Activated CD8-positive, alpha-beta memory T cell treated with anti-CD3 and anti-CD28 coated beads, Interleukin-2, amount 50 U/mL, for 1 hour (primary cell): ENCODE results near the gene USP4.
"Not testable (repeated sequence)": the region's sequence is repeated elsewhere in the genome, so short reads cannot be mapped to it uniquely, and the experiment has no call there.

Source experiments
- DNase-seq: peaks from one replicate; pipeline ENCODE4 v3.0.0-alpha.2; 2020; ENCODE audit errors: extremely low read depth

The USP4 gene

DNA sequence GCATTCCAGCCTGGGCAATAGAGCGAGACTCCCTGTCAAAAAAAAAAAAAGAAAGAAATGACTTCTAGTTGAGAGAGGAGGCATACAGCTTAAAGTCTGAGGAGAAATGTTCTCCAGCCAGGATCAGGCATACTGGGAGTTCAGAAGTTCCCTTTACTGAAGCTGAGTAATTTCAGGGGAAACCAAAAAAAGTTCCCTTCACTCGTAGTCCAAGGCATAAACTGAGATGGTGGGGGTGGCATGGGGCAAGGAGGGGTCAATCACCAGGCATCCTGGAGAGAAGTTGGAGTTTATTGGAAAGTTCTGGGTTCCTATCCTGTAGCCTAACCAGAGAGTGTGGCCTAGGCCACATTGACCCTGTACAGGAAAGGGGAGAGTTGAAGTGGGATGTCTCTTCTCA is 12.4 kb upstream of the USP4 start:
- DNase-seq = no peak

DNA sequence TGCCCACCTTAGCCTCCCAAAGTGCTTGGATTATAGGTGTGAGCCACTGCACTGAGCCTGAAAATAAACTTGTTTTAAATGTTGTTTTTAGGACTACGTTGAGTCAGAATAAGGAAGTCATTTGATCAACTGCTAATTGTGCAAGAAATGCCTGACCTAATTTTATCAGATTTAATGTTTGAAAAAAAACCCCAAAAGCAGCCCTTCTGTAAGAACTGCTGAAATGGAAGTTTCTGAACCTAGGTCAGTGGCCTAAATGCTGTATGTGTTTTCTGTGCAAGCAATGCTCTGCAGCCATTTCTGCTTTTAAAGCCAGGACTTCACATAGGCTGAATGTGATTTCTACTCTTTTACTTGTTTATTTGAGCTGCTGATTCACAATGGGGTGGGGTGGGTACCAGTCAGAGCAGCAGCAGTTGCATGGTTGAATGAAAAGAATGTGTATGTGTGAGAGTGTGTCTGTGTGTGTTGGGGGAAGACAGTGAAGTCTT is 11.7 kb upstream of the USP4 start:
- DNase-seq = no peak

DNA sequence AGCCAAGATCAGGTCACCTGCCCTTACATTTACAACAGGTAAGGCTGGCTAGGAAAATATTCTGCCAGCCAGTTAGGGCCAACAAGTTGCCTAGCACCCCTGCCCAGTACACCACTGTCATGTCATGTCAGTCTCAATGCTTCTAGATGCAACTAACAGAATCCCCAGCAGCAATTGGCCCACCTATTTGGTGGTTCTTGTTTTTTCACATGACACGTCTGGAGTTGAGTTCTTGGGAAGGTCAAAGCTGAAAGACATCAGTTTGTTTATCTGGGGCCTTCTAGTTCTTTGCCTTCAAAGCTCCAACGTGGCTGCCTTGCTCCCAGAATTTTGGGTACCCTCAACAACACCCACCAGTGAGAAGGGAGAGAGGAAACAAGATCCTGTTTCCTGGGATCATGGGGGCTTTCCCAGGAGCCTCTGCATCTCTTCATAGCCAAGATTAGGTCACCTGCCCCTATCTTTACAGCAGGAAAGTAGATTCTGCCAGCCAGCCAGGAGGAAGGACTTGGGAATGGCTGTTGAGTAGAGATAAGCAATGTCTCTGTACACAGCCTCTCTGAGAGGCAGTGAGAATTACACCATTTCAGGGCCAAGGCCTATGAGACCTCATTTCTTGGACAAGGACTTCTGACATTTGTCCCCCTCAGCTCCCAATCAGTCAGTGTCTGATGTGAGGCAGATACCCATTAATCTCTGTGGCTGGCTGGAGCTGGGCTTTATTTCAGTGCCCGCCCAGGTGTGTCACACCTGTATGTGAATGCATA is 9.7 kb upstream of the USP4 start:
- no peak for DNase-seq

DNA sequence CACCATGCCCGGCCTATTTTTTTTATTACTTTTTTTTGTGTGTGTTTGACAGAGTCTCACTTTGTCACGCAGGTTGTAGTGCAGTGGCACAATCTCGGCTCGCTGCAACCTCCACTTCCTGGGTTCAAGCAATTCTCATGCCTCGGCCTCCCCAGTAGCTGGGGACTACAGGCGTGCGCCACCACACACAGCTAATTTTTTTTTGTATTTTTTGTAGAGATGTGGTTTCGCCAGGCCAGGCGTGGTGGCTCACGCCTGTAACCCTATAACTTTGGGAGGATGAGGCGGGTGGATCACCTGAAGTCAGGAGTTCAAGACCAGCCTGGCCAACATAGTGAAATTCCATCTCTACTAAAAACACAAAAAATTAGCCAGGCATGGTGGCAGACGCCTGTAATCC is 8.5 kb upstream of the USP4 start:
- DNase-seq = not testable (repeated sequence)

DNA sequence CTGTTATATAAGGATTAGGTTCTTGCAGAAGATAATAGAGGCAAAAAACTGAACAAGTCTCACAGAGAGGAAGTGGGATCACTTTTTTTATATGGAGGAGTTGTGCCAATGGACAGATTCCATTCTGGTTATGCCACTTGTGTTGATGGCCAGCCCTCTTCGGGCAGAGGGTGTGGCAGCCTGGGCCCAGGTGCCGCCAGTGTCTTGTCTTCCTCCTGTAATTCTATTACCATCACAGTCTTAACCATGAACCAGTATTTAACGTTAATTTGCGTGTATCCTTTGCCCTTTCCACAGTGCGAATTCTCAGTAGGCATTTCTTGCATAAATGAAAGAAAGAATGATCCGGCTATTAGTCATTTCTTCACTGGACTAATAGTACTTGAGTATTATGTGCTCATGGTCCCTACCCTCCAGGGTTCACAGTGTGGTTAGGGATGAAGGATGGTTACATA is 7.0 kb upstream of the USP4 start:
- DNase-seq = no peak

DNA sequence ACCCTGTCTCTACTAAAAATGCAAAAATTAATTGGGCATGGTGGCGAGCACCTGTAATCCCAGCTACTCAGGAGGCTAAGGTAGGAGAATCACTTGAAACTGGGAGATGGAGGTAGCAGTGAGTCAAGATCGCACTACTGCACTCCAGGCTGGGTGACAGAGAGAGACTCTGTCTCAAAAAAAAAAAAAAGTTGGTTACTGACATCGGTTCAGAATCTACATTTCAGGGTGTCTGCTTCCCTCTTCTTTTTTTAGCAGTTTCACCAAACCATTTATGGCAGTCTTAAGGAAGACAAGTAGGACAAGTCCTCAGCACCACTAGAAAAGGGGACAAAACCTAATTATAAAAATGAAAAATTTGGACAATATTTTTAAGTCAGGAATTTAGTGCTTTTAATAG is 3.3 kb upstream of the USP4 start:
- DNase-seq = no peak

DNA sequence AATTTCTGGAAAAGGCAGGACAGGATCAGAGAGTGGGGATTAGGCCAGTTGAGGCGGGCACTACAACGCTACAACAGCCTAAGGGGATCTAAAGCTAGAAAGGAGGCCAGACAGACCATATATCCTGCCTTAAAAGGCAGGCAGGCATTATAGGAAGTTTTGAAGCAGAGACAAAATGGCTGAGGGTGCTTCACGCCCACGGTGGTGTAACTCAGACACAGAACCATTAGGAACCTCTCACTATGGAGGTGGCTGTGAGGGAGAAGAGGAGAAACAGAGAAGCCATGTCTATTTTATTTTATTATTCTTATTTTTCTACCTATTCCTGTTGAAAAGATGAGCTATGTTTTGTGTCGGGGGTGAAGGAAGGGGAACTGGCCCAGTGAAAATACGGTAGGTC is 2.1 kb upstream of the USP4 start:
- DNase-seq = no peak

DNA sequence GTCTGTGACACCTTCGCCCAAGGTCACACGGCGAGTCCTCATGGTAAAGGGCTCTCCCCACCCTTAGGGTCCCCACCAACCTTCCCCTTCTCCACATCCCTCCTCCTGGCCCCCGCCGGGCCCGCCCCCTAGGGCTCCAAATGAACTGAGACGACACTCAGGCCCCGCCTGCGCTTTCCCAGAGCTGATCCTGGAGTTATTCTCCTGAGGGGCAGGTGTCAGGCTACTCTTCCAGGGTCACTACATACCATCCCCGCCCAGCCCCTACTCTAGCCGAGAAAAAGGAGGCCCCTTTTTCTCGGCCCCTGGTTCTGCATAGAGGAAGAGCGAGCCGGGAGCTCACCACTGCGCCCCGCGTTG is 292 bp downstream of the USP4 start:
- no peak for DNase-seq

DNA sequence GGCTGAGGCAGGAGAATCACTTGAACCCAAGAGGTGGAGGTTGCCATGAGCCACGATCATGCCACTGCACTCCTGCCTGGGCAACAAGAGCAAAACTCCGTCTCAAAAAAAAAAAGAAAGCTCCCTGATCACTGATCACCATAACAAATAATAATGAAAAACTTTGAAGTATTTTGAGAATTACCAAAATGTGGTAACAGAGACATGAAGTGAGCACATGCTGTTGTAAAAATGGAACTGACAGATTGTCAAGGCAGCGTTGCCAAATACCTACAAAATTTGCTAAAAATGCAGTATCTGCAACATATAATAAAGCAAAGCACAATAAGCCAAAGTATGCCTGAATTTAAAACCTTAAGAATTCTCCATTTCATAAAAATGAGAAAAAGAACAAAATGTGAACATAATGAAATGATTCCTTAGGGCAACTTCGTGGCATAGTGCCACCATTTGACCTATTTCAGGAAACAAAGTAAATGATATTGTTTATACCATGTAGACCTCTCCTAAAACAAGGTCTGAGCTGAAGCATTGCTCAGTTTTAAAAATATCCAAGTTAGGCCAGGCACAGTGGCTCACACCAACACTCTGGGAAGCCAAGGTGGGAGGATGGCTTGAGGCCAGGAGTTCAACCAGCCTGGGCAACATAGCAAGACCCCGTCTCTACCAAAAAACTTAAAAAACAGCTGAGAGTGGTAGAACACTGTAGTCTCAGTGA is 5.8 kb downstream of the USP4 start:
- no peak for DNase-seq

DNA sequence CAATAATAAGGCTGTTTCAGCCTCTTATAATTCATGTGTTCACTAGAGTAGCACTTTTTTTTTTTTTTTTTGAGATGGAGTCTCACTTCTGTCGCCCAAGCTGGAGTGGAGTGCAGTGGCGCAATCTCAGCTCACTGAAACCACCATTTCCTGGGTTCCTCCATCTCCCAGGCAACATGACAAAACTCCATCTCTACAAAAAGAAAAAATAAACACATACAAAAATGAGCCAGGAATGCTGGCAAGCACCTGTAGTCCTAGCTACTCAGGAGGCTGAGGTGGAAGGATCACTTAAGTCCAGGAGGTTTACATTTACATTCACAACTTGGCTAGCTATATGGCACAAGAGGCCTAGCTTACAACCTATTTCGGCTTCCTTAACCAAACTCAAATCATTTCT is 6.8 kb downstream of the USP4 start:
- DNase-seq = no peak

DNA sequence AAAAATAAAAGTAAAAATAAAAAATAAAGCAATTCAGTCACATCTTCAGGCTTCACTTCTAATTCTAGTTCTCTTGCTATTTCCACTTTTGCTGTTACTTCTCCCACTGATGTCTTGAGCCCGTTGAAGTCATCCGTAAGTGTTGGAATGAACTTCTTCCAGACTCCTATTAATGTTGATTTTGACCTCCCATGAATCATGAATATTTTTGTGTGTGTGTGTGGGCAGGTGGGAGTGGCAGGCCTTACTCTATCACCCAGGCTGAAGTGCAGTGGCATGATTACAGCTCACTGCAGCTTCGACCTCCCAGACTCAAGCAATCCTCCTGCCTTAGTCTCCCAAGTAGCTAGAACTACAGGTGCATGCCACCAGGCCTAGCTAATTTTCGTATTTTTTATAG is 10.7 kb downstream of the USP4 start:
- DNase-seq = no peak

DNA sequence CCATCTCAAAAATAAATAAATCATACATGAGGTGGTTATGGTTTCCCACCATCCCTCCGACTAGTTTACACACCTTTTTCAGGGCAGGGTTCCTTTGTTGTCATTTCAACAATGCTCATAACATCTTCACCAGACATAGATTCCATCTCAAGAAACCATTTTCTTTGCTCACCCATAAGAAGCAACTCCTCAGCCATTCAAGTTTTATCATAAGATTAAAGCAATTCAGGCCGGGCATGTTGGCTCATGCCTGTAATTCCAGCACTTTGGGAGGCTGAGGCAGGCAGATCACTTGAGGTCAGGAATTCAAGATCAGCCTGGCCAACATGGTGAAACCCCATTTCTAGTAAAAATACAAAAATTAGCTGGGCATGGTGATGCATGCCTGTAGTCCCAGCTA is 11.5 kb downstream of the USP4 start:
- DNase-seq = not testable (repeated sequence)

DNA sequence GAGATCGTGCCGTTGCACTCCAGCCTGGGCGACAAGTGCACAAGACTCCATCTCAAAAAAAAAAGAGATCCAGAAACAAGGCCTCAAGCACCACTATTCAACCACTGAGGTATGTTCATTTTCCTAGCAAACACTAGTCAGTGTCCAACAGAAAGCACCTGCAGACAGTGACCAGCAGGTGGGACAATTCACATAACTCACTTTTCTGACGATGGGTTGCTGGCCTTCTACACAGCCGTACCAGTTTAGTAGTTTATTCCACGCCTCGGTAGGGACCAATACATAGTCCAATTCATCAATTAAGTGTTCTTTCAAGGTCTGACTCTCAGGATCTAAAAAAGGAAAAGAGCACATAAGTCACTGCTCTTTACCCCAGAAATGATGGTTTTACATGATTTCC is 12.4 kb downstream of the USP4 start:
- DNase-seq = no peak

DNA sequence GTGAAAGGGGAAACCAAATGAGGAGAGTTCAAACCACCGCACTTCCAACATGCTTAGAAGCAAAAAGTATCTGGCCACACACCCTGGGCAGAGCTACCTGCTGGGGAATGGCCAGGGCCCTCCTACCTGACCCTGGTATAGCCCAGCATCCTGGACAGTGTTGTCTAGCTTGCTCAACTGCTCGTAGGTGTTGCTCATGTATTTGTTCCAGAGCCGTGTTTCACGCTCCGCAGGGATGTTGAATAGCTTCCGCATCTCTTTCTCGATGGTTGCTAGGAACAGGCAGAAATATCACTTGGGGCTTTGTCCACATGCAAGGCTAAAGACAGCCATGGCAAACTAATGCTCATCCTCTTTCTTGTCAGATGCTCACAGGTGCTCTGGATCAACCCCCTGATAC is 15.1 kb downstream of the USP4 start:
- no peak for DNase-seq

DNA sequence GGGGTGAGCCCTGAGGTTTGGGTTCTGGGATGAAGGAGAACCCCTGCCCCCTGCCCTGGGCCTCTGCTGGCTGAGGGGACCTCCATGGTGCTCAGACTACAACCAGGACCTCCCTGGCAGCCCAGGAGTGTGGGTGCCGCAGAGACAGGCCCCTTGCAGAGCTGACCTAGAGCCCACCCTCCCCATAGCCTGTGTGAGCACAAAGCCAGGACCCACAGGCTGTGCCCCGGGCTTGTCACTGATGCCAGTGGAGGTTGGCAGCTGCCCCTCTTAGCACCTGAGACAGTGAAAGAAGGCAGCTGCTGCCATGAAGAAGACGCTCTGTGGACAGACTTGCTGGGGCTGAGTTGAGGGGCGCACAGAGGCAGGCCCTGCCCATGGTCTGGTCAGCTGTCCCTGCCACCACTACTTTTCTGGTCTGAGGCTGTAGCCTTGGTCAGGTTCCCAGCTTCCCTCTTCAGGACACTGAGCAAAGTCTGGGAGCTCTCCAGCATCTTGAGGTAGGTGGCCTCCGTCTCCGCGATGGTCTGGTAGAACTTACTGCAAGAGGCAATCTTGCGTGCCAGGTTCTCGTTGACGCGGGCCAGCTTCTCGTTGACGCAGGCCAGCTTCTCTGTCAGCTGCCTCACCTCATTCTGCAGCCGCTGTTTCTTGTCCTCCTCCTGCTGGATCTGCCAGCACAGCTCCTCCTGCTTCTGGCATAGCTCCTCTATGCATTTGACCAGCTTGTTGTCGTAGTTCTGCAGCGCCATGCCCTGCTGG is 23.0 kb downstream of the USP4 start:
- no peak for DNase-seq

DNA sequence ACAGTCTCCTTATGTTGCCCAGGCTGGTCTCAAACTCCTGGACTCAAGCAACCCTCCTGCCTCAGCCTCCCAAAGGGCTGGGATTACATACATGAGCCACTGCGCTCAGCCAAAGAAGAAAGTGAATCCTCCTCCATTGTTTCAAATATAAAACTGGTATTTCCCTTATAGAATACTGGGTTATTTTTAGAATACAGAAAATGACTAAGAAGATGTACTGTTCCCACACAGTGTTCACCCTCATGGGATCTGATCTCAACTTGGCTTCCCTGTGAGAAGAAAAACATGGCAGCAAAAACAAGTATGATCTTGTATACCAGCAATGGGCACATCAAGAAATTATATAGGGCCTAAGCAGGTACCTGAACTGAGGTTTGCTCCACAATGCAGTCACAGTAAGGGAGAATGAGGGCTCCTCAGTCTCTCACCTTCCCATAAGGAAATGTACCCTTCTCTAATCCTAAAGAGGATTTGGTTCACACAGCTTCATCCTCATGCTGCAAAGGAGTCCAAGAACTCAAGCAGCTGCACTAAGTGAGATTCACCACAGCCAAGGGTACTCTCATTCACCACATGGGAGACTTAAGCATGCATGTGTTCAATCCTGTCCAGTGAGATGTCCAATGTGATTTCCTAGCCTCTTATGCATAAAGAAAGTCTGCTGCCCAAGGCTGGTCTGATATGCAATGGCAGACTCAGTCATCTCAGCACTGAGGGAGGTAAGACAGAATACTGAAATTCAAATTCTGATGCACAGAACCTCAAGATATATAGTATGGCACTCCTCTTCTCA is 25.8 kb downstream of the USP4 start:
- DNase-seq = no peak

DNA sequence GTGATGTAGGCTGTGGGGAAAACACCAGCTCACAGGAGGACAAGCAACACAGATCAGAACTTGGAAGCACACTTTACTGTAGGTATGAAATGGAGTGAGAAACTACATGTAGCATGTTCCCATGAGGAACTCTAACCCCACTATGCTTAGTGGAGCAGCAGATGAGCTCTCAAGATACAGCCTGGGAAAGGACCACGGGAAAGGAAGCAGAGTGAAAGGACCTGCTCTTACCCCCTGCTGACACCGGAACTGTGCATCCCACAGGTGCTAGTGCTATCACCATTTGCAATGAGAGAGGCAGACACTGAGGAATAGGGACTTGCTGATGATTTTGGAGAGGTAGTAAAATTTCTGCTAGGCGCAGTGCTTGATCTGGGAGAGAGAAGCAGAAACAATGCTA is 28.6 kb downstream of the USP4 start:
- no peak for DNase-seq

DNA sequence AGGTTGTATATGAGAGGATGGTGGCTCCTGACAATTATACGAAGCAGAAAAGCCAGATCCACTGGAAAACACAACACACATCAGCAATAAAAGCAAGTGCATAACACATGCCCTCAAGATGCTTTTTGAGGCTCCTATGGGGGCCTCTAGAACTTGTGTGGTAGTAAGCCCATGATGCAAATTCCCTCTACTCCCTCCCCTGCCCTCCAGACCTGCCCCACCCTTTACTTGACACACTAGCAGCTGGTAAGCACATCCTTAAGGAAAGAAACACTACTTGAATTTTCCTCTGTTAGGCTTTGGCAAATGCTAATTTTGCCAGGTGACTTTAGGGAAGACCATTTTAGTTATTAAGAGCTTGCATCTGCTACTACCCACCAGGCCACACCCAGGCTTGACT is 29.2 kb downstream of the USP4 start:
- DNase-seq = no peak

DNA sequence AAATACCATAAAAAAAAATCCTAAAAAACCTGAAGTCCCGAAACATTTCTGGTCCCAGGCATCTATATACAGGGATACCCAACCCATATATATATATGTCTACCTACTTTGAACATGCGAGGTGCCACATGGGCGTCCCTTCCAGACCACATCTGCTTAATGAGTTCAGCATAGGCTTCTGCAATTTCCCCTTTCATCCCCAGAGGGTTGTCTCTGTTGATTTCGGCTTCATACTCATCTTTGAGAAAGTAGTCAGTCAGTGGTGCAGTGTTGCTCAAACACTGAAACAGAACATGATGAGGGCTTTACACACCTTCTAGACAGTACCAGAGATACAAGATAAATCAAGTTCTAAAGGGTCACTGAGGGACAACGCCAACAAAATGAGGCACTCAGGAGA is 34.2 kb downstream of the USP4 start:
- DNase-seq = no peak

DNA sequence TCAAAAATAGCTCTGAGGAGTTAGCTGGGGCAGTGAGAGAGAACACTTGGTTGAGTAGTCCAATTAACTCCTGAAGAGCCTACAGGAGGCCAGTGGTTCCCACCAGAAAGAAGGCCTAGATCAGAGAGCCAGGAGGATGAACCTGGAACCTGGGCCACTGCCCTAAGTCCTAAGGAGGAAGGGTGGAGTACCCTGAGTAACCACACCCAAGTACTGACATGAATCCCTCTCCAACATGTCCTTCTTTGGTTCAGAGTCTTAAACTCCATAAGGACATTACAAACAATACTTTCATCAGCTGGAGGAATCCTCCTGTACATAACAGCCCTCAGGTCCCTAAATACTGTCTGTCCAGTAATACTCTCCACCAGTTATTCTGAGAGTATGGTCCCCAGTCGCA is 37.2 kb downstream of the USP4 start:
- no peak for DNase-seq

DNA sequence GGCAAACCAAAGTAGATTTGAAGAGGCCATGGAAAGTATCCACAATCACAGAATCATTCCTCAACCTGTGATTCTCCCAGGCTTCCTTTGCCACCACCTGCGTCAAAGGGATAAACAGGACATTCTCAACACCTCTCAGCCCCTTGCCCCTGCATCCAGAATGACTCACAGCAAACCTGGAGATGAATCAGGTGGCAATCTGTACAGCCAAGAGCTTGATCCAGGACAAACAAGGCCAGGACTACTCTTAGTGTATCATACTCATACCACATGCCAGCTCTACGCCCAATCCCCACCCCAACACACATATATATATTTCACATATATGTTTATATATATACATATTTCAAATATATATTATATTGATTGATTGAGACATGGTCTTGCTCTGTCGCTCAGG is 39.3 kb downstream of the USP4 start:
- no peak for DNase-seq

DNA sequence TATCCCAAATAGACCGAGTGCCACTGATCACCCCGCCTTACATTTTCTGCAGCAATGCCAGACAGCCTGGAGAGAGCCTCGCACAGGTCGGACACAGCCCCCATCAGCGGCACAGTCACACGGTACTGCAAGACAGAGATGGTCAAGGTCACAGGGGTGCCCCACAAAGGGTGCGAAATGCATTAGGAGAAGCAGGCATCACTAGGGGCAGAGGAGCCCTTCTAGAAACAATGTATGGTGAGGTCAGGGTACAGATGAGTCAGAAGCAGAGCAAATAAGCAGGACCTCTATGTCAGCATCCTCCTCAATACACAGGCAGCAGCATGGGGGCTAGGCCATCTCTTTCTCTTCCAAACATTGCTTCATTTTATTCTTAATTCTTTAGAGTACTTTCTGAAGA is 41.3 kb downstream of the USP4 start:
- no peak for DNase-seq
